ENCODE results near the gene SSR2. TPM values are rescaled to one million over a fixed set of nuclear protein-coding genes. Genes with fewer than 3 reads are reported as not detected.

The SSR2 gene
- total RNA-seq, 1 donor from 2014 or later: 282 TPM

DNA sequence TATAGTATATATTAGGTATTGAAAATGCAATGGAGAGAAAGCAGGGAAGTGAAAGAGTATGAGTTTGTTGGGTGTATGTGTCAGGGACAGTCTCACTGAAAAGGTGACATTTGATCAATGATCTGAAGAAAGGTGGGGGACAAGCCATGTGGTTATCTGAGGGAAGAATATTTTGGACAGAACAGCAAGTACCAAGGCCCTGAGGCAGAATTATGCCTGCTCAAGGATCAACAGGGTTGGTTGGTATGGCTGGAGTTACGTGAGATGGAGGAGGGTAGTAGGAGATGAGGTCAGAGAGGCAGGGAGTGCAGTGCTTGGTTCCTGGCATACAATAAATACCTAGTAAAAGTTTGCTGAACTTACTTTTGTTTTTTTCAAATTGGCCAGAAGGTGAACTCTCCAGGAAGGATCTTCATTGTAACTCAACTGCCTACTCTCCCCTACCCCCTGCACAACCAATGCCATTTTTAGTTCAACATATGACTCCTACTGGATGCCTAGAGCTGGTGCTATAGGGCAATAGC is 35.6 kb upstream of the SSR2 start:
- no peak for DNase-seq (ENCODE audit: low spot score in 2 of 2, unreplicated experiment in 2 of 2)
- Mint-ChIP-seq H3K36me3 (no peaks in the 10 kb centered on the region), H3K27me3 (ENCODE audit: low read depth) (no peaks in the 10 kb centered on the region), H3K9me3 (no peaks in the 10 kb centered on the region), H3K4me1 (peaks cover 28% of the 10 kb centered on the region), H3K27ac (no peak overlapping the region), H3K4me3 (peak overlapping the region; percentile 11)
- TF ChIP-seq, protein P1, sequence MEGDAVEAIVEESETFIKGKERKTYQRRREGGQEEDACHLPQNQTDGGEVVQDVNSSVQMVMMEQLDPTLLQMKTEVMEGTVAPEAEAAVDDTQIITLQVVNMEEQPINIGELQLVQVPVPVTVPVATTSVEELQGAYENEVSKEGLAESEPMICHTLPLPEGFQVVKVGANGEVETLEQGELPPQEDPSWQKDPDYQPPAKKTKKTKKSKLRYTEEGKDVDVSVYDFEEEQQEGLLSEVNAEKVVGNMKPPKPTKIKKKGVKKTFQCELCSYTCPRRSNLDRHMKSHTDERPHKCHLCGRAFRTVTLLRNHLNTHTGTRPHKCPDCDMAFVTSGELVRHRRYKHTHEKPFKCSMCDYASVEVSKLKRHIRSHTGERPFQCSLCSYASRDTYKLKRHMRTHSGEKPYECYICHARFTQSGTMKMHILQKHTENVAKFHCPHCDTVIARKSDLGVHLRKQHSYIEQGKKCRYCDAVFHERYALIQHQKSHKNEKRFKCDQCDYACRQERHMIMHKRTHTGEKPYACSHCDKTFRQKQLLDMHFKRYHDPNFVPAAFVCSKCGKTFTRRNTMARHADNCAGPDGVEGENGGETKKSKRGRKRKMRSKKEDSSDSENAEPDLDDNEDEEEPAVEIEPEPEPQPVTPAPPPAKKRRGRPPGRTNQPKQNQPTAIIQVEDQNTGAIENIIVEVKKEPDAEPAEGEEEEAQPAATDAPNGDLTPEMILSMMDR (IDR thresholded peaks at IDR 0.05; ENCODE audit: unreplicated experiment): no peak

DNA sequence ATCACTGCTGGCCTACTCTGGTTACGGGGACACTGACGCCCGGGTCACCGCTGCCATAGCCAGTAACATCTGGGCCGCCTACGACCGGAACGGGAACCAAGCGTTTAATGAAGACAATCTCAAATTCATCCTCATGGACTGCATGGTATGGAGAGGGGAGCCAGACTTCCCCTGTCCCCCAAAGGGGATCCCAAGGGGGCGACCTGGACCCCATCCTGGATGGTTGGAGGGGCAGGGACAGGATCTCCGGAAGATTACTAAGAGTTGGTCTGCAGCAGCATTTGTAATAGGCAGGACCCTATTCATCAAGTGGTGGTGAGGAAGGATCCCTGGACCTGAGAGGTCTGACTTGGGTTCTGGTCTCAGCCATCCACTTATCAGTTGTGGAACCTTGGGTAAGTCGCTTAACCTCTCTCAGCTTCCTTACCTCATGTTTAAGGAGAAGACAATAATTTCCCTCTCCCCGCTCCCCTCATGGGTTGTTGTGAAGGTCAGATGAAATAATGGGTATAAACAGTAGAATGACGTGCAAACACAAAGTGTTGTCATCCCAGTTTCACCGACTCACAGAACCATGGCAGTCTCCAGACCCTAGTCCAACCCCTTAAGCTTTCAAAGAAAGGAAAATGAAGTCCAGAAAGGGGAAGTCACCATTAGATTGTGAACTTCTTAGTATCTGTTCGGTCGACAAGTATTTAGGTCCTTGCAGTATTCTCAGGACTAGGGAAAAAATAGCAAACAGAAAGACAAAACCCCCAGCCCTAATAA is 34.7 kb upstream of the SSR2 start:
- Mint-ChIP-seq H3K36me3 (no peaks in the 10 kb centered on the region), H3K27me3 (ENCODE audit: low read depth) (no peaks in the 10 kb centered on the region), H3K4me1 (peaks cover 21% of the 10 kb centered on the region), H3K9me3 (no peaks in the 10 kb centered on the region), H3K4me3 (peak overlapping the region; percentile 96), H3K27ac (peak overlapping the region; percentile 99)
- DNase-seq (ENCODE audit: low spot score in 2 of 2, unreplicated experiment in 2 of 2): no peak
- TF ChIP-seq, protein P1 (IDR thresholded peaks at IDR 0.05; ENCODE audit: unreplicated experiment): no peak

DNA sequence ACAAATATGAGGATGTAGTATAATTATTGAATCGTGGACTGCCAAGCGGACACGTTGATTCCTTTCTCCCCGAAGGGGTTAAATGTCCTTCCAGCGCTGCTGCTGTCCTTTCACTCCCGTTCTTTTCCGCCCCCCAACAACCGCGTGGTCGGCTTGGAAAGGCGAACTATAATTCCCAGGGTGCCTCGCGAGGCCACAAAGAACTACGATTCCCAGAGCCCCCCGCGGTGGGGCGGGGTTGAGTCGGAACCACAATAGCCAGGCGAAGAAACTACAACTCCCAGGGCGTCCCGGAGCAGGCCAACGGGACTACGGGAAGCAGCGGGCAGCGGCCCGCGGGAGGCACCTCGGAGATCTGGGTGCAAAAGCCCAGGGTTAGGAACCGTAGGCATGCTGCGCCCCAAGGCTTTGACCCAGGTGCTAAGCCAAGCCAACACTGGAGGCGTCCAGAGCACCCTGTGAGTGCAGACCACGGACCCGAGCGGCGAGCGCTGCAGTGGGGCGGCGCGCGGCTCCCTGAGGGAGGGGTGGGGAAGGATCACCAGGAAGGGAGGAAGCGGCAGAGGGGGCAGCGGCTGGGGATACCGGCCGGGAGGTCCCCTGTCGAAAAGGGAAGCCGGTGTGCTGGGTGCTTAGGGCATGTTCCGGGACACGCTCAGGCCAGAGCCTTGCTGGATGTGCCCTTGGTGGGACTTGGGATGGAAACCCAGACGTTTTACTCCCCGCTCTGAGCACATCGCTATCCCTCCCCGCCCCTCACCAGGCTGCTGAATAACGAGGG is 33.9 kb upstream of the SSR2 start, which contains the start of gene LAMTOR2:
LAMTOR2 (plus strand) TSS at position 283 of the 781 bp plus-strand sequence; CDS start at position 391, 108 bp downstream.
- Mint-ChIP-seq H3K27ac (peak within 1 kb of the TSS; percentile 99), H3K9me3 (no peaks in the 10 kb centered on the region), H3K4me1 (peaks cover 21% of the 10 kb centered on the region), H3K36me3 (peaks cover 3% of the 10 kb centered on the region), H3K27me3 (ENCODE audit: low read depth) (no peaks in the 10 kb centered on the region), H3K4me3 (peak within 1 kb of the TSS; percentile 96)
- TF ChIP-seq, protein P1 (IDR thresholded peaks at IDR 0.05; ENCODE audit: unreplicated experiment): peak; percentile 13
- peak; percentile 89 to 96 for DNase-seq (ENCODE audit: low spot score in 2 of 2, unreplicated experiment in 2 of 2)

DNA sequence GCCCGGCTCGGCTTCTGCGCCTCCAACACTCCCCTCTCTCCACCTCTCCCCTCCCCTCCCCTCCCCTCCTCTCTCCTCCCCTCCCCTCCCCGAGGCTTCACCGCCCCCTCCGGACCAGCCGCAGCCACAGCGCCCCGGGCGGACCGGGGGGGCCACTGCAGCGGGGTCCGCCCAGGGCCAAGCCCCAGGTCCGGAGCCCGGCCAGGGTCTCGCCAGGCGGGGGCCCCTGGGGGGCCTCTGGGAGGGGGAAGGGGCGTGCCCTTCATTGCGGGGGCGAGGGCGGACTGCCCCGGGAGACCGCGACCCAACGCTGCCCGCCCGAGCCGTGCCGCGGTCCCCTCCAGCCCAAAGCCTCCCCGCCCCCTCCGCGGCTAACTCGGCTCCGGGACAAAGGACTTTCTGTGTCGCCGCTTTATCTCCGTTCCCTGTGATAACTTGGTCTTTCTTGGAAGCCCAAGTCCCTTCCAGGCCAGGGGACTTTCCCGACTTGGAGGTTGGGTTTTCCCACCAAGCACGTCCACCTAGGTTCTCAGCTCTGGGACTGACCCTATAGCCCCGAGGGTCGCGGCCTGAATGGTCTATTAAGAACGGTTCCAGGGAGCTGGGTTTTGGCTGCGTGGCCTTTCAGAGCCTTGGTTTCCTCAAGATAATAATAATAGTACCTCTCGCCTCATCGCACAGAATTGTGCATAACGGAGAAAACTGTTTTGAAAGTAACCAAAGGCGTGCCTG is 33.2 kb upstream of the SSR2 start, which contains the start of gene UBQLN4:
UBQLN4 (minus strand) TSS at position 31 of the 732 bp plus-strand sequence. CDS start 97 bp downstream, outside the sequence.
- peak within 1 kb of the TSS; percentile 96 for H3K4me3 Mint-ChIP-seq
- no peaks in the 10 kb centered on the region for H3K9me3 Mint-ChIP-seq
- no peaks in the 10 kb centered on the region for H3K27me3 Mint-ChIP-seq (ENCODE audit: low read depth)
- H3K27ac Mint-ChIP-seq: peak within 1 kb of the TSS; percentile 99
- TF ChIP-seq, protein P1 (IDR thresholded peaks at IDR 0.05; ENCODE audit: unreplicated experiment): no peak
- peak; percentile 80 to 81 for DNase-seq (ENCODE audit: low spot score in 2 of 2, unreplicated experiment in 2 of 2)
- peaks cover 8% of the 10 kb centered on the region for H3K36me3 Mint-ChIP-seq
- peaks cover 21% of the 10 kb centered on the region for H3K4me1 Mint-ChIP-seq

All from mesothelial cell of epicardium (in vitro differentiated cells).